Upper lobe of left lung (tissue), 6 donors: ENCODE results near the gene KRT1. TPM values are rescaled to one million over a fixed set of nuclear protein-coding genes. Genes with fewer than 3 reads are reported as not detected.

ENCODE experiments used
- ATAC-seq, 2 donors: fragments of 200-7000 bp; cut with Tn5 transposase; one replicate each; pipeline ENCODE4 v1.9.1; 2022; ENCODE audit warnings: mild to moderate bottlenecking in 2 of 2, moderate library complexity in 2 of 2; ENCODE audit not compliant: low FRiP score in 2 of 2
- DNase-seq, 2 donors: peaks; one replicate each; pipeline ENCODE4 v3.0.0-alpha.2; 2019 to 2020
- H3K27ac ChIP-seq, 4 donors: fragments of 200-600 bp; sonication (generic); one replicate each; pipeline ENCODE4 v1.5.1; 2016 to 2019
- H3K27me3 ChIP-seq, 4 donors: fragments of 200-600 bp; sonication (generic); one replicate each; pipeline ENCODE4 v1.5.1; 2017 to 2019
- H3K36me3 ChIP-seq, 4 donors: fragments of 200-600 bp; sonication (generic); one replicate each; pipeline ENCODE4 v1.5.1; 2016 to 2019
- H3K4me1 ChIP-seq, 4 donors: fragments of 200-600 bp; sonication (generic); one replicate each; pipeline ENCODE4 v1.5.1; 2018 to 2019
- H3K4me3 ChIP-seq, 4 donors: fragments of 200-600 bp; sonication (generic); one replicate each; pipeline ENCODE4 v1.5.1; 2017 to 2019; ENCODE audit warnings: mild to moderate bottlenecking in 2 of 4, moderate library complexity in 1 of 4
- H3K9me3 ChIP-seq, 4 donors: fragments of 200-600 bp; sonication (generic); one replicate each; pipeline ENCODE4 v1.5.1; 2018 to 2019
- EP300 ChIP-seq, 4 donors: sonication (generic); formaldehyde crosslinking; IDR thresholded peaks; one replicate each; pipeline ENCODE4 v1.5.1; 2017; ENCODE audit warnings: antibody characterized with exemption in 4 of 4, control low read depth in 2 of 4
- POLR2A ChIP-seq, 4 donors: fragments of 450-650 bp; IDR thresholded peaks; one replicate each; pipeline ENCODE4 v1.5.1; 2016 to 2017; ENCODE audit warnings: antibody characterized with exemption in 4 of 4, mild to moderate bottlenecking in 2 of 4
- POLR2AphosphoS5 ChIP-seq, 2 donors: sonication (generic); formaldehyde crosslinking; IDR thresholded peaks; one replicate each; pipeline ENCODE4 v1.5.1; 2017; ENCODE audit warnings: antibody characterized with exemption in 2 of 2
- WGBS, 2 donors: methylation state at CpG; one replicate each; pipeline ENCODE4 v1.1.5; 2017 to 2018; 5-methylcytosine and 5-hydroxymethylcytosine counted together
- total RNA-seq, 6 donors: library from RNA; depleted of rRNA in 4 of 6; stranded (reverse); fragments of >200 nt in 4 of 6; gene quantifications; one replicate each; pipeline versions ENCODE4 v1.1.0 to v1.2.1, GENCODE V29; 2016 to 2021
- TF ChIP-seq, protein P1 (sequence below), 6 experiments: fragments of 450-650 bp in 4 of 6; fragments of 200-600 bp in 2 of 6; sonication (generic) in 2 of 6; IDR thresholded peaks; one replicate each; pipeline ENCODE4 v1.5.1; 2016 to 2019; ENCODE audit warnings: antibody characterized with exemption in 6 of 6
- donor health status: DM: no; HTN: no; CAD: no; lungs with moderate emphysema.
- donor health status: DM: no; HTN: yes; CAD: no; lungs with severe emphysema.

KRT1 gene
- total RNA-seq, 6 donors from 2014 or later = 0.37 to 2.4 TPM; not detected in 4

- H3K9me3 ChIP-seq = no peaks in the 10 kb centered on the region
- DNase-seq (no peak), ATAC-seq (no peak)
- no peak overlapping the region for H3K4me3 ChIP-seq
- no peak overlapping the region for H3K27ac ChIP-seq
- H3K36me3 ChIP-seq = no peaks in the 10 kb centered on the region
- no peak for TF ChIP-seq POLR2AphosphoS5 (IDR thresholded peaks at IDR 0.05)
- no peak for TF ChIP-seq POLR2A (IDR thresholded peaks at IDR 0.05)
- TF ChIP-seq EP300 (IDR thresholded peaks at IDR 0.05) = no peak
- TF ChIP-seq, protein P1, sequence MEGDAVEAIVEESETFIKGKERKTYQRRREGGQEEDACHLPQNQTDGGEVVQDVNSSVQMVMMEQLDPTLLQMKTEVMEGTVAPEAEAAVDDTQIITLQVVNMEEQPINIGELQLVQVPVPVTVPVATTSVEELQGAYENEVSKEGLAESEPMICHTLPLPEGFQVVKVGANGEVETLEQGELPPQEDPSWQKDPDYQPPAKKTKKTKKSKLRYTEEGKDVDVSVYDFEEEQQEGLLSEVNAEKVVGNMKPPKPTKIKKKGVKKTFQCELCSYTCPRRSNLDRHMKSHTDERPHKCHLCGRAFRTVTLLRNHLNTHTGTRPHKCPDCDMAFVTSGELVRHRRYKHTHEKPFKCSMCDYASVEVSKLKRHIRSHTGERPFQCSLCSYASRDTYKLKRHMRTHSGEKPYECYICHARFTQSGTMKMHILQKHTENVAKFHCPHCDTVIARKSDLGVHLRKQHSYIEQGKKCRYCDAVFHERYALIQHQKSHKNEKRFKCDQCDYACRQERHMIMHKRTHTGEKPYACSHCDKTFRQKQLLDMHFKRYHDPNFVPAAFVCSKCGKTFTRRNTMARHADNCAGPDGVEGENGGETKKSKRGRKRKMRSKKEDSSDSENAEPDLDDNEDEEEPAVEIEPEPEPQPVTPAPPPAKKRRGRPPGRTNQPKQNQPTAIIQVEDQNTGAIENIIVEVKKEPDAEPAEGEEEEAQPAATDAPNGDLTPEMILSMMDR (IDR thresholded peaks at IDR 0.05) = no peak
- H3K27me3 ChIP-seq = peaks cover 0 to 11% (median 5%) of the 10 kb centered on the region in 4 donors
- 68 to 78% methylated on average over 8 of the region's 8 CpGs for WGBS, 2 donors
- peaks cover 5 to 13% (median 8%) of the 10 kb centered on the region in 4 donors for H3K4me1 ChIP-seq
Observed at GRCh38 chr12:52687497-52688385, 7.5 kb upstream of the KRT1 start.

DNA sequence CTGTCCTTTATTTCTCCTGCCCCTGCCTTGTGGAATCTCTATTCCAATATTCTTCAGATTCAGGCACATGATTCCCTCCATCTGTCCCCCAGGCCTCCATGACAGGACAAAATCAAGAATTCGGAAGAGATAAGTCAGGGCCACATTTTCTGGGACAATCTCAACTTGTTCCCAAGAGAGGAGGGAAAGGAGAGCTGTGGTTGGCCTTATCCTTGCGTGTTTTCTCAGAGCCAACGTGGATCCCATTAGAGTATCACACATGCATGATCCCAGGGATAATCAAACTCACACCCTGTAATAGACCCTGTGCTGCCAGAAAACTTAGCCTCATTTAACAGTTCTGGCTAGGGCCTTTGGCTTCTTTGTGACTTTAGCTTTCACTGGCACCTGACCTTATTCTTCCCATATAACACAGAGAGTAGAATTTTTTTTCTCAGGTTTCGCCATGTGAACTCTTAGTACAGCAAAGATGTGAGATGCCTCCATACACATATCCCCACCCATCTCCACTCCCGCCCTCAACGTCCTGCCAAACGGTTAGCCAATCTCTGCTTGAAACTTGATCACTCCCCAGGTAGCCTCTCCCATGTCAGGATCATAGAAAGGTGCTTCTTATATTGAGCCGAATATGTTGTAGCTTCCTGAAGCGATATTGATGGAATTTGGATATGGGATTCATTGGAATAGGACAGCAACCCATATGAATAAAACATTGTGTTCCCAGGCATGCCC lies 6.7 kb upstream of the KRT1 start:
- TF ChIP-seq POLR2AphosphoS5 (IDR thresholded peaks at IDR 0.05) (no peak), POLR2A (IDR thresholded peaks at IDR 0.05) (no peak), EP300 (IDR thresholded peaks at IDR 0.05) (no peak)
- TF ChIP-seq, protein P1 (IDR thresholded peaks at IDR 0.05) = no peak
- no peaks in the 10 kb centered on the region for H3K9me3 ChIP-seq
- 76 to 80% methylated on average over 9 of the region's 9 CpGs for WGBS, 2 donors
- H3K4me3 ChIP-seq = no peak overlapping the region
- no peak for DNase-seq
- no peak overlapping the region for H3K27ac ChIP-seq
- peaks cover 5 to 13% (median 8%) of the 10 kb centered on the region in 4 donors for H3K4me1 ChIP-seq
- H3K27me3 ChIP-seq = peaks cover 0 to 11% (median 5%) of the 10 kb centered on the region in 4 donors
- no peak for ATAC-seq
- no peaks in the 10 kb centered on the region for H3K36me3 ChIP-seq

- Histone ChIP-seq H3K4me3 (no peak overlapping the region), H3K9me3 (no peaks in the 10 kb centered on the region), H3K27me3 (peaks cover 0 to 8% (median 2%) of the 10 kb centered on the region in 4 donors), H3K36me3 (no peaks in the 10 kb centered on the region), H3K27ac (no peak overlapping the region), H3K4me1 (peaks cover 1 to 7% (median 4%) of the 10 kb centered on the region in 4 donors)
- no peak for ATAC-seq
- DNase-seq = no peak
- 82 to 87% methylated on average over 3 of the region's 3 CpGs for WGBS, 2 donors
- no peak for TF ChIP-seq POLR2A (IDR thresholded peaks at IDR 0.05)
- no peak for TF ChIP-seq POLR2AphosphoS5 (IDR thresholded peaks at IDR 0.05)
- no peak for TF ChIP-seq EP300 (IDR thresholded peaks at IDR 0.05)
- TF ChIP-seq, protein P1 (IDR thresholded peaks at IDR 0.05) = no peak
Observed at GRCh38 chr12:52686063-52686462, 5.9 kb upstream of the KRT1 start.

DNA sequence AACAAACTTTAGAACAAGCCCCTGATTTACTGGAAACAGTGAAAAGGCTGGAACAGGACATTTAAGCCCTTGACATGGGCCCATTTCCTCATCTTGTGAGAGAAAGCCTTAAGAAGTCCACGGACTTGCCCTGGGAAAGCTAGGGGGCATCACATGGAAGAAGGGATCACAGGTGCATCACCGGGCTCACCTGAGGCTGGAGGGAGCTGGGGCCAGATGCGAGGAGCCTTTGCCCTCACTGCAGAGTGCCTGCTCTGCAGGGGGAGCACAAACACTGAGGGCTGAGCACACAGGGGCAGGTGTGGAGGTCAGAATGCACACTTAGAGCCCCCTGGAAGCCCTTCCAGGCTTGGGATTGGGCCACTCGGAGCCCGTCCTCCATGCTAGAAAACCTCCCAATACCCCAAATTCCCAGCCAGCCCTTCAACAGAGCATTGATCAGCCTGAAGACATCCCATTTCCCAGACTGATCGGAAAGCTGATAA lies 5.2 kb upstream of the KRT1 start:
- DNase-seq (no peak), ATAC-seq (no peak)
- Histone ChIP-seq H3K4me3 (no peak overlapping the region), H3K27me3 (peaks cover 0 to 4% (median 0%) of the 10 kb centered on the region in 4 donors), H3K36me3 (no peaks in the 10 kb centered on the region), H3K9me3 (no peaks in the 10 kb centered on the region), H3K4me1 (peaks cover 0 to 1% (median 0%) of the 10 kb centered on the region in 4 donors), H3K27ac (no peak overlapping the region)
- TF ChIP-seq, protein P1 (IDR thresholded peaks at IDR 0.05) = no peak
- TF ChIP-seq EP300 (IDR thresholded peaks at IDR 0.05) = no peak
- no peak for TF ChIP-seq POLR2AphosphoS5 (IDR thresholded peaks at IDR 0.05)
- TF ChIP-seq POLR2A (IDR thresholded peaks at IDR 0.05) = no peak
- WGBS, 2 donors = 66 to 69% methylated on average over 4 to 6 of the region's 6 CpGs
